Colonic mucosa (tissue), 4 donors: ENCODE data around the gene CPNE9. TPM values are rescaled to one million over a fixed set of nuclear protein-coding genes. Genes with fewer than 3 reads are reported as not detected.

Experiments
- DNase-seq: peaks from one replicate; pipeline ENCODE4 v3.0.0-alpha.2; 2020
- H3K27ac ChIP-seq: fragments of 200-600 bp; one replicate; pipeline ENCODE4 v1.8.0; 2021
- H3K27me3 ChIP-seq: fragments of 200-600 bp; one replicate; pipeline ENCODE4 v1.8.0; 2021
- H3K36me3 ChIP-seq: fragments of 200-600 bp; one replicate; pipeline ENCODE4 v1.8.0; 2021
- H3K4me1 ChIP-seq: fragments of 200-600 bp; one replicate; pipeline ENCODE4 v1.8.0; 2021; ENCODE audit warnings: mild to moderate bottlenecking
- H3K4me3 ChIP-seq: fragments of 200-600 bp; one replicate; pipeline ENCODE4 v1.8.0; 2021
- H3K9ac ChIP-seq, 2 donors: one replicate each; pipeline ENCODE4 v1.7.0; 2013; ENCODE audit warnings: control low read depth in 2 of 2, low read depth in 2 of 2, low read length in 2 of 2
- H3K9me3 ChIP-seq: fragments of 200-600 bp; one replicate; pipeline ENCODE4 v1.8.0; 2021
- intact Hi-C: fragments of 100-400 bp; cut with DNase I; formaldehyde crosslinking; loops from one replicate; pipeline ENCODE4 v1.14.1; 2022
- total RNA-seq, 2 donors: library from RNA; stranded (reverse); fragmentation: NEBNext Ultra II Directional in 1 of 2; extraction: Animal tissue kit (Norgen Biotek cat#: 25700) in 1 of 2; gene quantifications; one replicate each; pipeline ENCODE4 v1.2.1, GENCODE V29; 2021
- TF ChIP-seq, protein P1 (sequence below): fragments of 200-600 bp; IDR thresholded peaks from one replicate; pipeline ENCODE4 v1.8.0; 2022; ENCODE audit warnings: antibody characterized with exemption, mild to moderate bottlenecking
- donor health status: healthy.
- donor health status: DM: no; HTN: no; CAD: no.
- donor health status: DM: no; HTN: no; CAD: no.

Gene CPNE9
- total RNA-seq, 2 donors from 2014 or later, result not detected

DNA sequence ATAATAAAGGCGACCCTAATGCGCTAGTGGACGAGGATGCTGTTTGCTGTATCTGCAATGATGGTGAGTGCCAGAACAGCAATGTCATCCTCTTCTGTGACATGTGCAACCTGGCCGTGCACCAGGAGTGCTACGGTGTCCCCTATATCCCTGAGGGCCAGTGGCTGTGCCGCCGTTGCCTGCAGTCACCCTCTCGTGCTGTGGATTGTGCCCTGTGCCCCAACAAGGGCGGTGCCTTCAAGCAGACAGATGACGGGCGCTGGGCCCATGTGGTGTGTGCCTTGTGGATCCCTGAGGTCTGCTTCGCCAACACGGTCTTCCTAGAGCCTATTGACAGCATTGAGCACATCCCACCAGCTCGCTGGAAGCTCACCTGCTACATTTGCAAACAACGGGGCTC is 35.5 kb downstream of the CPNE9 start:
- intact Hi-C loops, result no loop called here

DNA sequence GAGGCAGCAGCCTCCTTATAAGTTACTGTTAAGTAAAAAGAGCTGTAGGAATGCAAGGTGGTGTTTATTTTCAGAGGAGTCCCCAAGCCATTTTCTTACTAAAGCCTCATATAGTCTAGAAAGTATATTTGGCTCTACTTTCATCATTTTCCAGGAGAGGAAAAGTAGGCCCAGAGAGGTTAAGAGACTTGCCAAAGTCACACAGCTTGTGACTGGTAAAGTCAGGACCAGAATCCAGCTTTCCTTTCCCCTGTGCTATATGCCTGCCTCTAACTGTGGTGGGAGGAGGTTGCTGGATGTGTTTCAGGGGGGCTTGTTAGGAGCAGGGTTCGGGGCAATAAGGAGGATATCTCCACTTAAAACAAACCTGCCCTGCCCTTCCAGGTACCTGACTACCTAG is 38.9 kb downstream of the CPNE9 start:
- H3K4me1 ChIP-seq, result no peaks in the 10 kb centered on the region
- H3K27ac ChIP-seq, result no peak overlapping the region
- no peak overlapping the region for H3K4me3 ChIP-seq
- no peaks in the 10 kb centered on the region for H3K9me3 ChIP-seq
- no peak overlapping the region for H3K9ac ChIP-seq
- TF ChIP-seq, protein P1, sequence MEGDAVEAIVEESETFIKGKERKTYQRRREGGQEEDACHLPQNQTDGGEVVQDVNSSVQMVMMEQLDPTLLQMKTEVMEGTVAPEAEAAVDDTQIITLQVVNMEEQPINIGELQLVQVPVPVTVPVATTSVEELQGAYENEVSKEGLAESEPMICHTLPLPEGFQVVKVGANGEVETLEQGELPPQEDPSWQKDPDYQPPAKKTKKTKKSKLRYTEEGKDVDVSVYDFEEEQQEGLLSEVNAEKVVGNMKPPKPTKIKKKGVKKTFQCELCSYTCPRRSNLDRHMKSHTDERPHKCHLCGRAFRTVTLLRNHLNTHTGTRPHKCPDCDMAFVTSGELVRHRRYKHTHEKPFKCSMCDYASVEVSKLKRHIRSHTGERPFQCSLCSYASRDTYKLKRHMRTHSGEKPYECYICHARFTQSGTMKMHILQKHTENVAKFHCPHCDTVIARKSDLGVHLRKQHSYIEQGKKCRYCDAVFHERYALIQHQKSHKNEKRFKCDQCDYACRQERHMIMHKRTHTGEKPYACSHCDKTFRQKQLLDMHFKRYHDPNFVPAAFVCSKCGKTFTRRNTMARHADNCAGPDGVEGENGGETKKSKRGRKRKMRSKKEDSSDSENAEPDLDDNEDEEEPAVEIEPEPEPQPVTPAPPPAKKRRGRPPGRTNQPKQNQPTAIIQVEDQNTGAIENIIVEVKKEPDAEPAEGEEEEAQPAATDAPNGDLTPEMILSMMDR, result no peak
- intact Hi-C loops, result no loop called here
- H3K27me3 ChIP-seq, result no peaks in the 10 kb centered on the region
- DNase-seq, result no peak
- H3K36me3 ChIP-seq, result peaks cover 44% of the 10 kb centered on the region

More for the DNA sequence above, 35.5 kb downstream of the CPNE9 start:
- no peak for DNase-seq
- TF ChIP-seq, protein P1, result no peak
- Histone ChIP-seq H3K27ac (no peak overlapping the region), H3K9me3 (no peaks in the 10 kb centered on the region), H3K4me3 (no peak overlapping the region), H3K27me3 (no peaks in the 10 kb centered on the region), H3K4me1 (no peaks in the 10 kb centered on the region), H3K9ac (no peak overlapping the region), H3K36me3 (peaks cover 24% of the 10 kb centered on the region)

DNA sequence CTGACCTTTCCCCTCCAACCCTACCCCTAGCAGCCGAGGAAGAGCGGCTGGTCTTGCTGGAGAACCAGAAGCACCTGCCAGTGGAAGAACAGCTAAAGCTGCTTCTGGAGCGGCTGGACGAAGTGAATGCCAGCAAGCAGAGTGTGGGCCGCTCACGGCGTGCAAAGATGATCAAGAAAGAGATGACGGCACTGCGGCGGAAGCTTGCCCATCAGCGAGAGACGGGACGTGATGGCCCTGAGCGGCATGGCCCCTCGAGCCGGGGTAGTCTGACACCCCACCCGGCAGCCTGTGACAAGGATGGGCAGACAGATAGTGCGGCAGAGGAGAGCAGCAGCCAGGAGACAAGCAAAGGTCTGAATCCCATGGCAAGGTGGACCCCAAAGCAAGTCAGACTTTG is 39.9 kb downstream of the CPNE9 start:
- H3K36me3 ChIP-seq, result peaks cover 41% of the 10 kb centered on the region
- no peaks in the 10 kb centered on the region for H3K27me3 ChIP-seq
- intact Hi-C loops, result no loop called here
- no peaks in the 10 kb centered on the region for H3K9me3 ChIP-seq
- H3K4me3 ChIP-seq, result no peak overlapping the region
- no peak overlapping the region for H3K9ac ChIP-seq
- H3K27ac ChIP-seq, result no peak overlapping the region
- H3K4me1 ChIP-seq, result no peaks in the 10 kb centered on the region
- no peak for DNase-seq
- TF ChIP-seq, protein P1, result no peak

DNA sequence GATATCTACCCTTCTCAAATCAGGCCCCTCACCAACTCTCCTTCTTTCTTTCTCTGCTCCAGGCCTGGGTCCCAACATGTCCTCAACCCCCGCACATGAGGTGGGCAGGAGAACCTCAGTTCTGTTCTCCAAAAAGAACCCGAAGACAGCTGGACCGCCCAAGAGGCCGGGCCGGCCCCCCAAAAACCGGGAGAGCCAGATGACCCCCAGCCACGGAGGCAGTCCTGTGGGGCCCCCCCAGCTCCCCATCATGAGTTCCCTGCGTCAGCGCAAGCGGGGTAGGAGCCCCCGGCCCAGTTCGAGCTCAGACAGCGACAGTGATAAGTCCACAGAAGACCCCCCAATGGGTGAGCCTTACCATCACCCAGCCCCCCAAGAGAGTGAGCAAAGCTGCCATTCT is 40.5 kb downstream of the CPNE9 start:
- DNase-seq, result no peak
- TF ChIP-seq, protein P1, result no peak
- intact Hi-C loops, result no loop called here

DNA sequence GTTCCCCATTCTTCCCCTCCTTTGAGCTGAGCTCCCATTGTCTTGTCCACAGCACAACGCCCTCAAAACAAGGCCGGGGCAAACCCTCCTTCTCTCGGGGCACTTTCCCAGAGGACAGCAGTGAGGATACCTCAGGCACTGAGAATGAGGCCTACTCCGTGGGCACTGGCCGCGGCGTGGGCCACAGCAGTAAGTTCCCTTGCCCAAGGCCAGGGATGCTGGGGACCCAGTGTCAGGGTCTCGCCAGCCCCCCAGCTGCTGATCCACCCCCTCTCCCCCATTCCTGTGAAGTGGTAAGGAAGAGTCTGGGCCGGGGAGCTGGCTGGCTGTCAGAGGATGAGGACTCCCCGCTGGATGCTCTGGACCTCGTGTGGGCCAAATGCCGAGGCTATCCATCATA is 41.9 kb downstream of the CPNE9 start:
- Histone ChIP-seq H3K27me3 (no peaks in the 10 kb centered on the region), H3K4me3 (no peak overlapping the region), H3K36me3 (peaks cover 28% of the 10 kb centered on the region), H3K9me3 (no peaks in the 10 kb centered on the region), H3K27ac (no peak overlapping the region), H3K4me1 (peaks cover 1% of the 10 kb centered on the region), H3K9ac (no peak overlapping the region)
- intact Hi-C loops, result loop anchor here (5.0 kb wide), 1 partner anchor 47 kb away; the partner anchor contains the start of genes ARPC4 and TADA3
- TF ChIP-seq, protein P1, result no peak
- no peak for DNase-seq

More for the DNA sequence above, 40.5 kb downstream of the CPNE9 start:
- no peak overlapping the region for H3K4me3 ChIP-seq
- no peaks in the 10 kb centered on the region for H3K27me3 ChIP-seq
- H3K9ac ChIP-seq, result no peak overlapping the region
- no peaks in the 10 kb centered on the region for H3K4me1 ChIP-seq
- no peak overlapping the region for H3K27ac ChIP-seq
- H3K9me3 ChIP-seq, result no peaks in the 10 kb centered on the region
- H3K36me3 ChIP-seq, result peaks cover 35% of the 10 kb centered on the region
